ENCODE data around the gene FCHSD1. TPM values are rescaled to one million over a fixed set of nuclear protein-coding genes. Genes with fewer than 3 reads are reported as not detected.

Gene FCHSD1
- total and polyA plus RNA-seq, 2 experiments from 2014 or later, result 18.0 to 27.4 TPM

- no peaks in the 10 kb centered on the region for H3K36me3 ChIP-seq (replicated peaks; ENCODE audit: insufficient read depth, low read depth)
Observed at GRCh38 chr5:141647242-141647641, 4.0 kb downstream of the FCHSD1 start.

GRCh38 chr5:141646026-141646425 is 5.2 kb downstream of the FCHSD1 start:
- Histone ChIP-seq H3K27ac (no peak overlapping the region), H3K4me1 (ENCODE audit: insufficient read depth) (no peaks in the 10 kb centered on the region), H3K27me3 (no peaks in the 10 kb centered on the region), H3K36me3 (replicated peaks; ENCODE audit: insufficient read depth, low read depth) (no peaks in the 10 kb centered on the region), H3K9me2 (replicated peaks; ENCODE audit: insufficient read depth) (no peaks in the 10 kb centered on the region), H4K20me1 (ENCODE audit: insufficient read depth, poor library complexity, severe bottlenecking) (no peaks in the 10 kb centered on the region), H3K4me2 (no peak overlapping the region), H3K4me3 (no peak overlapping the region), H2AFZ (no peak overlapping the region), H3K9me3 (ENCODE audit: low read depth) (no peaks in the 10 kb centered on the region), H3K79me2 (no peaks in the 10 kb centered on the region)
- no peak for DNase-seq (ENCODE audit: low spot score)
- WGBS (ENCODE audit: low lambda C conversion rate, missing lambda C conversion rate), result 88% methylated on average over 6 of the region's 6 CpGs
- TF ChIP-seq CTCF (IDR thresholded peaks at IDR 0.05; ENCODE audit: poor library complexity), result no peak
- no peak for TF ChIP-seq EZH2 (IDR thresholded peaks at IDR 0.05; ENCODE audit: borderline replicate concordance)
- TF ChIP-seq EZH2phosphoT487 (IDR thresholded peaks at IDR 0.05; ENCODE audit: low read depth, severe bottlenecking, unreplicated experiment), result no peak

More at GRCh38 chr5:141647242-141647641, 4.0 kb downstream of the FCHSD1 start:
- no peaks in the 10 kb centered on the region for H3K79me2 ChIP-seq
- no peaks in the 10 kb centered on the region for H3K27me3 ChIP-seq
- 97% methylated on average over 5 of the region's 5 CpGs for WGBS (ENCODE audit: low lambda C conversion rate, missing lambda C conversion rate)
- no peak overlapping the region for H3K4me3 ChIP-seq
- no peak overlapping the region for H3K4me2 ChIP-seq
- TF ChIP-seq EZH2phosphoT487 (IDR thresholded peaks at IDR 0.05; ENCODE audit: low read depth, severe bottlenecking, unreplicated experiment), result no peak
- TF ChIP-seq CTCF (IDR thresholded peaks at IDR 0.05; ENCODE audit: poor library complexity), result no peak
- no peak for TF ChIP-seq EZH2 (IDR thresholded peaks at IDR 0.05; ENCODE audit: borderline replicate concordance)
- peaks cover 5% of the 10 kb centered on the region for H3K4me1 ChIP-seq (ENCODE audit: insufficient read depth)
- H4K20me1 ChIP-seq (ENCODE audit: insufficient read depth, poor library complexity, severe bottlenecking), result no peaks in the 10 kb centered on the region
- DNase-seq (ENCODE audit: low spot score), result no peak
- no peaks in the 10 kb centered on the region for H3K9me3 ChIP-seq (ENCODE audit: low read depth)
- H3K9me2 ChIP-seq (replicated peaks; ENCODE audit: insufficient read depth), result no peaks in the 10 kb centered on the region
- H2AFZ ChIP-seq, result no peak overlapping the region
- H3K27ac ChIP-seq, result no peak overlapping the region

GRCh38 chr5:141641634-141642267 is 9.5 kb downstream of the FCHSD1 start:
- 95% methylated on average over 2 of the region's 2 CpGs for WGBS (ENCODE audit: low lambda C conversion rate, missing lambda C conversion rate)
- H3K27ac ChIP-seq, result no peak overlapping the region
- H3K4me3 ChIP-seq, result no peak overlapping the region
- no peaks in the 10 kb centered on the region for H3K27me3 ChIP-seq
- H3K4me1 ChIP-seq (ENCODE audit: insufficient read depth), result peaks cover 9% of the 10 kb centered on the region
- no peak overlapping the region for H3K4me2 ChIP-seq
- H3K9me2 ChIP-seq (replicated peaks; ENCODE audit: insufficient read depth), result no peaks in the 10 kb centered on the region
- no peaks in the 10 kb centered on the region for H4K20me1 ChIP-seq (ENCODE audit: insufficient read depth, poor library complexity, severe bottlenecking)
- H3K79me2 ChIP-seq, result no peaks in the 10 kb centered on the region
- DNase-seq (ENCODE audit: low spot score), result peak; percentile 62
- no peaks in the 10 kb centered on the region for H3K9me3 ChIP-seq (ENCODE audit: low read depth)
- H3K36me3 ChIP-seq (replicated peaks; ENCODE audit: insufficient read depth, low read depth), result no peaks in the 10 kb centered on the region
- no peak overlapping the region for H2AFZ ChIP-seq
- no peak for TF ChIP-seq EZH2 (IDR thresholded peaks at IDR 0.05; ENCODE audit: borderline replicate concordance)
- TF ChIP-seq EZH2phosphoT487 (IDR thresholded peaks at IDR 0.05; ENCODE audit: low read depth, severe bottlenecking, unreplicated experiment), result no peak
- TF ChIP-seq CTCF (IDR thresholded peaks at IDR 0.05; ENCODE audit: poor library complexity), result peak; percentile 36
